Measurements from ENCODE around the gene ESF1. TPM values are rescaled to one million over a fixed set of nuclear protein-coding genes. Genes with fewer than 3 reads are reported as not detected.

Gene ESF1
- total and polyA plus RNA-seq, 10 of the 15 experiments (the other 5 are each of a cell fraction or from before 2014, with no cell fraction given) = 9.2 to 36.2 (median 18.4) TPM

DNA sequence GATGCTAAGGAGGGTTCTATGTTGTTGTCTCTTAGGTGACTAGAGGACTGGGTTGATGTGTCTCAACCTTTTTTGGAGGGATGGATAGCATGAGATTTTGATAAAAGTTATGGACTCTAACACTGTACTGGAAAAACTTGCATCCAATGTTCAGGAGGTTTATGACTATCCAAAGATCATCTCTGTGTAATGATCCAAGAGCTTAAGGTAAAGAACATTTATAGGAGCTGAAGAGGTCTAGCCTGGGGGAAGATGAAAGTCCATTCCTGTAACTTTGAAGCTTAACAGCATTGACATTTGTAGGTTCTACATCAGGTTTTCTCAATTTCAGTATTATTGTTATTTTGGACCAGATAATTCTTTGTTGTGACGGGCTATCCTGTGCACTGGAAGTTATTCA lies 48.9 kb downstream of the ESF1 start:
- SMC1A ChIA-PET (ENCODE audit: uncharacterized antibody, unreplicated experiment) = interaction anchor here (0.5 to 0.9 kb wide), 3 partner anchors 12 to 26 kb away, joined by 3 to 4 read pairs (median 3); no protein-coding TSS in a partner anchor
- DNase-seq (ENCODE audit: low read depth, low spot score) (no peak), FAIRE-seq (no peak), ATAC-seq (no peak)
- Histone ChIP-seq H3K36me3 (ENCODE audit: control insufficient read depth in 2 of 2, insufficient read depth in 2 of 2, low read length in 1 of 2) (peaks cover 0 to 20% of the 10 kb centered on the region in 2 experiments), H3K4me2 (ENCODE audit: control insufficient read depth, insufficient read depth) (no peak overlapping the region), H3K27ac (ENCODE audit: control insufficient read depth, insufficient read depth) (no peak overlapping the region), H3K9ac (ENCODE audit: control insufficient read depth, insufficient read depth, low read length) (no peak overlapping the region), H4K20me1 (ENCODE audit: control insufficient read depth, insufficient read depth) (no peaks in the 10 kb centered on the region), H2AFZ (ENCODE audit: control insufficient read depth, low read depth, low read length) (no peak overlapping the region), H3K27me3 (replicated peaks in 1 of 2; ENCODE audit: control insufficient read depth in 2 of 2, insufficient read depth in 2 of 2, low read length in 1 of 2) (no peaks in the 10 kb centered on the region), H3K4me1 (ENCODE audit: control insufficient read depth, insufficient read depth, low read length) (no peaks in the 10 kb centered on the region), H3K79me2 (ENCODE audit: control insufficient read depth, insufficient read depth, low read length) (no peaks in the 10 kb centered on the region), H3K9me3 (replicated peaks; ENCODE audit: control insufficient read depth, insufficient read depth, low read length) (no peaks in the 10 kb centered on the region), H3K4me3 (no peak overlapping the region)
- in situ Hi-C loops (cut with MboI) (no loop called here), intact Hi-C loops (cut with micrococcal nuclease; ENCODE audit: unreplicated experiment) (no loop called here)
- POLR2A ChIA-PET = no interaction called here
- TSS peak; percentile 12 for BruUV-seq (replicated peaks)
- TF ChIP-seq IKZF1 (conservative IDR thresholded peaks at IDR 0.05) (no peak), EZH2 (IDR thresholded peaks at IDR 0.05; ENCODE audit: borderline replicate concordance, control insufficient read depth, low read depth, low read length) (no peak), USF1 (IDR thresholded peaks at IDR 0.05; ENCODE audit: borderline replicate concordance, extremely low read length, insufficient read depth, low read depth, low read length) (no peak), TAF1 (IDR thresholded peaks at IDR 0.05; ENCODE audit: borderline replicate concordance, low read depth, low read length) (no peak), POLR2A (IDR thresholded peaks at IDR 0.05; ENCODE audit: low read depth, low read length) (no peak), ATF7 (IDR thresholded peaks at IDR 0.05; ENCODE audit: low read depth) (no peak)
- TF ChIP-seq, protein P1, sequence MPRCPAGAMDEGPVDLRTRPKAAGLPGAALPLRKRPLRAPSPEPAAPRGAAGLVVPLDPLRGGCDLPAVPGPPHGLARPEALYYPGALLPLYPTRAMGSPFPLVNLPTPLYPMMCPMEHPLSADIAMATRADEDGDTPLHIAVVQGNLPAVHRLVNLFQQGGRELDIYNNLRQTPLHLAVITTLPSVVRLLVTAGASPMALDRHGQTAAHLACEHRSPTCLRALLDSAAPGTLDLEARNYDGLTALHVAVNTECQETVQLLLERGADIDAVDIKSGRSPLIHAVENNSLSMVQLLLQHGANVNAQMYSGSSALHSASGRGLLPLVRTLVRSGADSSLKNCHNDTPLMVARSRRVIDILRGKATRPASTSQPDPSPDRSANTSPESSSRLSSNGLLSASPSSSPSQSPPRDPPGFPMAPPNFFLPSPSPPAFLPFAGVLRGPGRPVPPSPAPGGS (IDR thresholded peaks at IDR 0.05; ENCODE audit: borderline replicate concordance, insufficient read depth, low read depth, low read length, poor library complexity, severe bottlenecking) = no peak
- CTCF ChIA-PET = interaction anchor here (1.1 kb wide), 1 partner anchor 36 kb away, joined by 3 read pairs; no protein-coding TSS in a partner anchor
- WGBS (ENCODE audit: insufficient coverage, insufficient replicate concordance, low lambda C conversion rate, missing lambda C conversion rate) = 100% methylated on average over 1 of the region's 1 CpG
- RAD21 ChIA-PET (ENCODE audit: unreplicated experiment) = no interaction called here

All from GM12878 (cell line).